Measurements from ENCODE around the gene HEG1. TPM values are rescaled to one million over a fixed set of nuclear protein-coding genes. Genes with fewer than 3 reads are reported as not detected.
A peak's percentile ranks its signal among the peaks of the same experiment; 100 is the strongest.

The HEG1 gene
- total and polyA plus RNA-seq, 12 donors = 12.2 to 186 (median 122) TPM

DNA sequence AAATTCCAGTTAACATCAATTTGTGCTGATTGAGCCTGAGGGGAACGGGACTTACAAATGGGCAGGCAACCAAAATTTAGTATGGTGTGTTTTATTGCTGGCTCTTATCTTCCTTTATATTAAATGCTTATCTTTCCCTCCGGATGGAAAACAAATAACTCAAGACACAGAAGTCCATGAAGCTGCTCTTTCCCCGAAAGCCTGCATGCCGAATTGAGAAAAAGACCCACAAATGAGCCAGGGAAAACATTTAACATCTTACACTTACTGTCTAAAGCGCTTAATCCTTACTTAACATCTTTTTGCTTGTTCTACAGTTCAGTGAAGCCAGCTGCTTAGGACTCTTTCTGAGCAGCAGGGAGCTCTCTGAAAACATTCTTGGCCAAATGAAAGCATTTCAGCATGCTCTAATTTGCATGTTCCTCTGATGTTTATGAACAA lies 49.5 kb downstream of the HEG1 start:
- ATAC-seq (no peak), DNase-seq (no peak)
- no peak for TF ChIP-seq CTCF (IDR thresholded peaks at IDR 0.05)
- no peaks in the 10 kb centered on the region for H3K27me3 ChIP-seq
- H3K36me3 ChIP-seq = peaks cover 0 to 100% (median 86%) of the 10 kb centered on the region in 9 donors
- H3K9me3 ChIP-seq = no peaks in the 10 kb centered on the region
- no peak overlapping the region for H3K4me3 ChIP-seq
- 72 to 76% methylated on average over 5 of the region's 5 CpGs for WGBS, 2 donors
- peaks cover 6 to 63% (median 39%) of the 10 kb centered on the region in 9 donors for H3K4me1 ChIP-seq
- peak overlapping the region in 1 of 10 donors; percentile 52 for H3K27ac ChIP-seq
- intact Hi-C loops (cut with DNase I) = loop anchor here in 1 of 10 donors (5.0 kb wide), 1 partner anchor 46 kb away; no protein-coding TSS in a partner anchor

DNA sequence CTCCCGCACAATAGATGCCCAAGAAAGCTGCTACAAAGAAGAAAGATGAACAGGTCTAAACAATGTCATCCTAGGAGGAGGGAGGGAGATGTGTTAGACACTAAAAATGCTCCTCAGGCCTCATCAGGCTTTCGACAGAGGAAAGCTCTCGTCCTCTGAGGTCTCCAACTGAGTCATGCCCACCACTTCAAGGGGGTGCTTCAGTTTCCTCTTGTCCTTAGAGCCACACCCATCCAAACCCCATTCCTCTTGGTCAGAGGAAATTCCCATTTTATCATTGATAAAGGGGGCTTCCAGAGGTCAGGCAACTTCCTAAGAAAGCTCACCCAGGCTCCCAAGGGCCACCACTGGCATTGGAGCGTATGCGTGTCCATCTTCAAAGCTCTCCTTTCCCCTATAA lies 50.1 kb downstream of the HEG1 start:
- intact Hi-C loops (cut with DNase I) = loop anchor here in 1 of 10 donors (5.0 kb wide), 1 partner anchor 47 kb away; no protein-coding TSS in a partner anchor
- TF ChIP-seq CTCF (IDR thresholded peaks at IDR 0.05) = no peak
- Histone ChIP-seq H3K27ac (peak overlapping the region in 1 of 10 donors; percentile 52), H3K4me1 (peaks cover 8 to 64% (median 43%) of the 10 kb centered on the region in 9 donors), H3K9me3 (no peaks in the 10 kb centered on the region), H3K27me3 (no peaks in the 10 kb centered on the region), H3K36me3 (peaks cover 0 to 100% (median 92%) of the 10 kb centered on the region in 9 donors), H3K4me3 (no peak overlapping the region)
- DNase-seq (no peak), ATAC-seq (no peak)
- WGBS, 2 donors = 91 to 97% methylated on average over 5 of the region's 5 CpGs

- intact Hi-C loops (cut with DNase I) = loop anchor here in 1 of 10 donors (5.0 kb wide), 1 partner anchor 47 kb away; no protein-coding TSS in a partner anchor
- no peak for TF ChIP-seq CTCF (IDR thresholded peaks at IDR 0.05)
- Histone ChIP-seq H3K27ac (peak overlapping the region in 1 of 10 donors; percentile 52), H3K36me3 (peaks cover 0 to 100% (median 93%) of the 10 kb centered on the region in 9 donors), H3K4me3 (no peak overlapping the region), H3K9me3 (no peaks in the 10 kb centered on the region), H3K27me3 (no peaks in the 10 kb centered on the region), H3K4me1 (peaks cover 11 to 66% (median 48%) of the 10 kb centered on the region in 9 donors)
- ATAC-seq = no peak
- 76 to 78% methylated on average over 4 of the region's 4 CpGs for WGBS, 2 donors
- no peak for DNase-seq
These were observed 50.6 kb downstream of the HEG1 start for GRCh38 chr3:125005222-125005621.

DNA sequence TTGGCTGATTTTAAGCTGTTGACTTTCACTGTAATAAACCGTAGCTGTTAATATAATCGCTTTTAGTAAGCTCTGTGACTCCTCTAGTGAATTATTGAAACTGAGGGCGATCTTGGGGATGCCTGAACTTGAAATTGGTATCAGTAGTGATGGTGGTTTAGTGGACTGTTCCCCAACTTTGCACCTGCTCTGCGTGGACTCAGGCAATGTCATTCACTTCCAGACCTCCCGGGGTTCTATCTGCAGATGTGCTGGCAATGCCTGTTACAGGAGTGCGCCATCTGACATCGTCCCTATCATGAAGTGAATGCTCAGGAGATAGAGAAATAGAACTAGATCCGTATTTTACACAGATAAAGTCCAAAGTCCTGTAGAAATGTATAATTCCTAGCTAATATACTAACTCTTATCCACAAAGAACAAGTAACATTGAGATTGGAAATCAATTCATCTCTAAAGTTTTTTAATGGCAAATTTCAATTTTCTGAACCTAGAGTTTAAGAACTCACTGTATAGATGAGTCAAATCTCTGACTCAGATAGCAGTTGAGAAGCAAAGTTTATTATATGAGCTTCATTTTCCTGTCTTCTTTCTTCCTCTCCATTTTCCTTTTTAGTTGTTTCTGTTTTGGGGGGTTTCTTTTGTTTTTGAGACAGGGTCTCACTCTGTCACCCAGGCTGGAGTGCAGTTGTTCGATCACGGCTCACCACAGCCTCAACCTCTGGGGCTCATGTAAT lies 51.8 kb downstream of the HEG1 start:
- DNase-seq (no peak), ATAC-seq (peak in 2 of 8 donors; percentile 7 to 13)
- Histone ChIP-seq H3K27me3 (no peaks in the 10 kb centered on the region), H3K36me3 (peaks cover 0 to 100% (median 82%) of the 10 kb centered on the region in 9 donors), H3K9me3 (no peaks in the 10 kb centered on the region), H3K27ac (peak overlapping the region in 8 of 10 donors; percentile 20 to 84 (median 64)), H3K4me3 (no peak overlapping the region), H3K4me1 (peaks cover 18 to 78% (median 60%) of the 10 kb centered on the region in 9 donors)
- no peak for TF ChIP-seq CTCF (IDR thresholded peaks at IDR 0.05)
- intact Hi-C loops (cut with DNase I) = loop anchor here in 4 of 10 donors (2.0 to 5.0 kb wide), 3 partner anchors 43 to 48 kb away; no protein-coding TSS in a partner anchor
- WGBS, 2 donors = 66 to 67% methylated on average over 10 of the region's 10 CpGs
